OCI-LY1 (cell line): ENCODE data around the gene TMCC2.

Source experiments
- EZH2 ChIP-seq: fragments of 200-600 bp; sonication (generic), shearing (Covaris generic); IDR thresholded peaks from 2 replicates; pipeline ENCODE4 v1.8.0; 2017; ENCODE audit warnings: borderline replicate concordance, mixed run types, mild to moderate bottlenecking, antibody characterized with exemption, low read length, moderate library complexity, mixed read lengths
- TF ChIP-seq, protein P1 (sequence below): fragments of 200-600 bp; sonication (generic), shearing (Covaris generic); IDR thresholded peaks from 2 replicates; pipeline ENCODE4 v1.5.1; 2017; ENCODE audit warnings: mild to moderate bottlenecking, antibody characterized with exemption, low read length, moderate library complexity, mixed read lengths

DNA sequence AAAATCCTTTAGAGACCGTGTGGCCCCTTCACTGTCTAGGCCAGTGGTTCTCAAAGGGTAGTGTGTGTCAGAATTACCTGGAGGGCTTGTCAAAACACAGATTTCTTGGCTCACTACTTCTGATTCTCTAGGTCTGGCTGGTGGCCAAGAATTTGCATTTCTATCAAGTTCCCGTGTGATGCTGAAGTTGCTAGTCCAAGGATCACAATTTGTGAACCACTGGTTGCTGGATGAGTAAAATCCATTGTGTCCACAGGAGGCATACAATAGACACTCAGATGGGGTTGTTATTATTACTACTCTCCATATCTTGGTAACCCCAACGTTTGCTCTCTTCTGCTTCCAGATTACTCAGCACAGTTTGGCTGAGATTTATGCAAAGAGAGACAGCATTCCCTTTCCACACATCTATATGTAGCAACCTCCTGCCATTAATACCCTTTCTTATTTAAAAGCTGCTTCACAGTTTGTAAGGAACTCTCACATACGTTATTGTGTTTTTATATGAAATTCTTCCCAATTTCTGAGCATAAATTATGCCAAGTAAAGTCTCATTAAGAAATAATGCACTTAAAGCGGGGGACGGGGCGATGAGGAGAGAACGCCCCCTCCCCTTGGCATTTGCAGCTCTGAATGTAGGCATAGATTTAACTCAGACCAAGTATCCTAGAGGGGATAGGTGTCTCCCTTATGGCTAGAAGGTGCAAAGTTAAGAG, 720 bp upstream of the TMCC2 start:
- TF ChIP-seq, protein P1, sequence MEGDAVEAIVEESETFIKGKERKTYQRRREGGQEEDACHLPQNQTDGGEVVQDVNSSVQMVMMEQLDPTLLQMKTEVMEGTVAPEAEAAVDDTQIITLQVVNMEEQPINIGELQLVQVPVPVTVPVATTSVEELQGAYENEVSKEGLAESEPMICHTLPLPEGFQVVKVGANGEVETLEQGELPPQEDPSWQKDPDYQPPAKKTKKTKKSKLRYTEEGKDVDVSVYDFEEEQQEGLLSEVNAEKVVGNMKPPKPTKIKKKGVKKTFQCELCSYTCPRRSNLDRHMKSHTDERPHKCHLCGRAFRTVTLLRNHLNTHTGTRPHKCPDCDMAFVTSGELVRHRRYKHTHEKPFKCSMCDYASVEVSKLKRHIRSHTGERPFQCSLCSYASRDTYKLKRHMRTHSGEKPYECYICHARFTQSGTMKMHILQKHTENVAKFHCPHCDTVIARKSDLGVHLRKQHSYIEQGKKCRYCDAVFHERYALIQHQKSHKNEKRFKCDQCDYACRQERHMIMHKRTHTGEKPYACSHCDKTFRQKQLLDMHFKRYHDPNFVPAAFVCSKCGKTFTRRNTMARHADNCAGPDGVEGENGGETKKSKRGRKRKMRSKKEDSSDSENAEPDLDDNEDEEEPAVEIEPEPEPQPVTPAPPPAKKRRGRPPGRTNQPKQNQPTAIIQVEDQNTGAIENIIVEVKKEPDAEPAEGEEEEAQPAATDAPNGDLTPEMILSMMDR: no peak
- TF ChIP-seq EZH2: no peak
